DND-41 (cell line): ENCODE measurements around the gene C1orf21.

Experiments used
- ATAC-seq: fragments of 200-7000 bp; cut with Tn5 transposase; 3 replicates; pipeline ENCODE4 v1.9.1; 2021; ENCODE audit warnings: low read depth; ENCODE audit not compliant: insufficient read depth
- DNase-seq: peaks from one replicate; pipeline ENCODE4 v3.0.0-alpha.2; 2020
- H2AFZ ChIP-seq: 2 replicates; pipeline ENCODE4 v1.6.0; 2012; ENCODE audit warnings: low read depth, low read length
- H3K27ac ChIP-seq: 2 replicates; pipeline ENCODE4 v1.5.1; 2012; ENCODE audit warnings: low read length, inconsistent platforms
- H3K27me3 ChIP-seq: fragments of 200-600 bp; sonication (generic); 2 replicates; pipeline ENCODE4 v1.6.0; 2012; ENCODE audit warnings: low read length, mild to moderate bottlenecking, inconsistent platforms; ENCODE audit not compliant: insufficient read depth, poor library complexity
- H3K36me3 ChIP-seq: 2 replicates; pipeline ENCODE4 v1.5.1; 2012; ENCODE audit warnings: low read length, inconsistent platforms; ENCODE audit not compliant: insufficient read depth
- H3K4me1 ChIP-seq: 2 replicates; pipeline ENCODE4 v1.5.1; 2012; ENCODE audit warnings: mild to moderate bottlenecking, low read length; ENCODE audit not compliant: insufficient read depth
- H3K4me2 ChIP-seq: 2 replicates; pipeline ENCODE4 v1.6.0; 2012; ENCODE audit warnings: mild to moderate bottlenecking, moderate library complexity, low read length, inconsistent platforms; ENCODE audit not compliant: insufficient read depth
- H3K4me3 ChIP-seq, 2 experiments: fragments of 200-600 bp in 1 of 2; shearing (Covaris generic) in 1 of 2; 2 replicates each; pipeline ENCODE4 v1.5.1; 2012 to 2016; ENCODE audit warnings: inconsistent platforms in 2 of 2, low read length in 2 of 2, mild to moderate bottlenecking in 2 of 2, low read depth in 1 of 2, moderate library complexity in 1 of 2
- H3K79me2 ChIP-seq: 2 replicates; pipeline ENCODE4 v1.6.0; 2012; ENCODE audit warnings: low read length, inconsistent platforms; ENCODE audit not compliant: insufficient read depth
- H3K9ac ChIP-seq: 2 replicates; pipeline ENCODE4 v1.6.0; 2012; ENCODE audit warnings: low read depth, mild to moderate bottlenecking, inconsistent platforms, low read length, moderate library complexity
- H3K9me3 ChIP-seq: 2 replicates; pipeline ENCODE4 v1.5.1; 2012; ENCODE audit warnings: low read length, moderate library complexity, mild to moderate bottlenecking, inconsistent platforms; ENCODE audit not compliant: insufficient read depth, severe bottlenecking
- H4K20me1 ChIP-seq: 2 replicates; pipeline ENCODE4 v1.6.0; 2012; ENCODE audit warnings: low read length; ENCODE audit not compliant: insufficient read depth
- EZH2 ChIP-seq: IDR thresholded peaks from 3 replicates; pipeline ENCODE4 v1.6.1; 2012; ENCODE audit warnings: borderline replicate concordance, low read depth, mild to moderate bottlenecking, moderate library complexity, low read length, inconsistent platforms; ENCODE audit not compliant: severe bottlenecking
- TF ChIP-seq, protein P1 (sequence below): IDR thresholded peaks from 2 replicates; pipeline ENCODE4 v1.5.1; 2012; ENCODE audit warnings: borderline replicate concordance, low read length, moderate library complexity, mild to moderate bottlenecking; ENCODE audit not compliant: poor library complexity, severe bottlenecking; ENCODE audit errors: extremely low read depth

Gene C1orf21

DNA sequence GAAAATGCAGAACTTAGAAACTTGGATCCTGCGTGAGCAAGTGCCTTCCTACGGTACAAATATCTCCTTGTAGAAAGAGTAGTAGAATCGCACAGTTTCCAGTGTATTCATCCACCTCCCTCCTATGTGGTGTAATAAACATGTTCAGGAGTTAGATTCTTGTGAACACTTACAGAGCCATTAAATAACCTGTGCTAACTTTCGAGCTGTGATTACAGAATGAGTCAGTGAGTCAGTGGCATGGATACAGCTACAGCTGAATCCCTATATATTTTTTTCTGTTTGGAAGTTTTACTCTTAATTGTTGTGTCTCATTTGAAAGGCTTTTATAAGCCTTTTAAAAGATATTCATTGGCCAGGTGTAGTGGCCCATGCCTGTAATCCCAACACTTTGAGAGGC is 219.1 kb downstream of the C1orf21 start:
- no peak for DNase-seq
- H2AFZ ChIP-seq, result no peak overlapping the region
- no peaks in the 10 kb centered on the region for H3K4me1 ChIP-seq
- H3K79me2 ChIP-seq, result no peaks in the 10 kb centered on the region
- no peaks in the 10 kb centered on the region for H3K9me3 ChIP-seq
- ATAC-seq, result no peak
- no peak overlapping the region for H3K4me3 ChIP-seq
- H3K4me2 ChIP-seq, result no peak overlapping the region
- H3K9ac ChIP-seq, result no peak overlapping the region
- H3K27me3 ChIP-seq, result no peaks in the 10 kb centered on the region
- no peaks in the 10 kb centered on the region for H3K36me3 ChIP-seq
- TF ChIP-seq, protein P1, sequence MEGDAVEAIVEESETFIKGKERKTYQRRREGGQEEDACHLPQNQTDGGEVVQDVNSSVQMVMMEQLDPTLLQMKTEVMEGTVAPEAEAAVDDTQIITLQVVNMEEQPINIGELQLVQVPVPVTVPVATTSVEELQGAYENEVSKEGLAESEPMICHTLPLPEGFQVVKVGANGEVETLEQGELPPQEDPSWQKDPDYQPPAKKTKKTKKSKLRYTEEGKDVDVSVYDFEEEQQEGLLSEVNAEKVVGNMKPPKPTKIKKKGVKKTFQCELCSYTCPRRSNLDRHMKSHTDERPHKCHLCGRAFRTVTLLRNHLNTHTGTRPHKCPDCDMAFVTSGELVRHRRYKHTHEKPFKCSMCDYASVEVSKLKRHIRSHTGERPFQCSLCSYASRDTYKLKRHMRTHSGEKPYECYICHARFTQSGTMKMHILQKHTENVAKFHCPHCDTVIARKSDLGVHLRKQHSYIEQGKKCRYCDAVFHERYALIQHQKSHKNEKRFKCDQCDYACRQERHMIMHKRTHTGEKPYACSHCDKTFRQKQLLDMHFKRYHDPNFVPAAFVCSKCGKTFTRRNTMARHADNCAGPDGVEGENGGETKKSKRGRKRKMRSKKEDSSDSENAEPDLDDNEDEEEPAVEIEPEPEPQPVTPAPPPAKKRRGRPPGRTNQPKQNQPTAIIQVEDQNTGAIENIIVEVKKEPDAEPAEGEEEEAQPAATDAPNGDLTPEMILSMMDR, result no peak
- no peak for TF ChIP-seq EZH2
- H4K20me1 ChIP-seq, result no peaks in the 10 kb centered on the region
- H3K27ac ChIP-seq, result no peak overlapping the region

DNA sequence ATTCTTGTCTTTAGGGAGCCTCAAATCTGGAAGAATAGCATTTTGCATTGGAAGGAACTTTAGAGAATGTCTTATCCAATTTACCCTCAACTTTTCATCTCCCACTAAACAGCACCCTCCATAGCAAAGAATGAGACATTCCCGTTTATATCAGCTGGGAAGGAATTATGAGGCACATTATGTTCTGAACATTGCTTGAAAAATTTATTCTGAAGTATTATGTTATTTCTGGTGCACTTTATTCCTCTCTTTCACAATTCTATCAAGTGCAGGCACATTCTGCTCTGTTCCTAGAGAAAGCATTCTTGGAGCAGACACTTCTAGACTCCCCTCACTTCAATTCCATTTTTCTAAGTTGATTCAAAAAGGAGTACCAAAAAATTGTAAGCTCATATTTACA is 220.0 kb downstream of the C1orf21 start:
- Histone ChIP-seq H3K27me3 (no peaks in the 10 kb centered on the region), H3K4me1 (no peaks in the 10 kb centered on the region), H3K4me3 (no peak overlapping the region), H3K79me2 (no peaks in the 10 kb centered on the region), H3K4me2 (no peak overlapping the region), H4K20me1 (no peaks in the 10 kb centered on the region), H3K27ac (no peak overlapping the region), H3K36me3 (no peaks in the 10 kb centered on the region), H3K9ac (no peak overlapping the region), H3K9me3 (no peaks in the 10 kb centered on the region), H2AFZ (no peak overlapping the region)
- ATAC-seq (no peak), DNase-seq (no peak)
- TF ChIP-seq, protein P1, result no peak
- no peak for TF ChIP-seq EZH2

DNA sequence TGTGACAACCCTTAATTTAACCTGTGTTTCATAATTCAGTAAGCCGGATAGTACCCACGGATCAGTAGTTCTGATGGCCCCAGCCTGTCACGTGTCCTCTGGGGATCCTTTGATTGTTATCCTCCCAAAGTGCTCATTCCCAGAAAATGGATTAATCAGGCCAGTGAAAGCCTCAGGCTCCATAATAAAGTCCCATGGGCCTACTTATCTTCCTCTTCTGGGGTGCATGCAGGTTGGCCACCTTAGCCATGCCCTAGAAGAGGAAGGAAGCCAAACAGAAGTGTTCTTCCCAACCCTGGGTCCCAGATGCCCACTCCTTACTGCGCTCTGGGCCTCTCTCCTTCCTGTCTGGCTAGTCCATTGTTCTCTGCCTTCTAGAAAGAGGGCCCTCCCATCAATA is 221.8 kb downstream of the C1orf21 start:
- TF ChIP-seq, protein P1, result no peak
- no peak for TF ChIP-seq EZH2
- DNase-seq, result no peak
- ATAC-seq, result no peak

DNA sequence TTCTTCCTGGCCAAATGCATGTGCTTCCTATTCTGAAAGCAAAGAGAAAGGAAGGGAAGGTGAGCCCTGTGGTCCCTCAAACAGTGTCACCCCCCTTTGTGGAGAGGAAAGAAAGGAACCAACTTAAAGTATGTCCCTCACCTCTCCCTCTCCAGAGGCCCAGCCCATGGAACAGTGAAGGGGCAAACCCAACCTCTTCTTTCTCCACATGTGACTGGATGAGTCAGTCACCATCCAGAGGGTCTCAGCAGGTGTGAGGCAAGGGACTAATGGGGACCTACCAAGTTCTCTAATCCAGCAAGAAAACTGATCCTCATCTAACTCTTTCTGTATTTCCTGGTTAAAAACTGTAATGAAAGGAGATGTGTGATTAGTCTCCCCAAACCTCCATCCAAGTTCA is 222.2 kb downstream of the C1orf21 start:
- Histone ChIP-seq H3K9ac (no peak overlapping the region), H3K4me2 (no peak overlapping the region), H3K4me1 (no peaks in the 10 kb centered on the region), H3K79me2 (no peaks in the 10 kb centered on the region), H3K27me3 (no peaks in the 10 kb centered on the region), H3K4me3 (no peak overlapping the region), H4K20me1 (no peaks in the 10 kb centered on the region), H3K36me3 (no peaks in the 10 kb centered on the region), H2AFZ (no peak overlapping the region), H3K27ac (no peak overlapping the region), H3K9me3 (no peaks in the 10 kb centered on the region)
- TF ChIP-seq EZH2, result no peak
- TF ChIP-seq, protein P1, result no peak
- DNase-seq (no peak), ATAC-seq (no peak)

More for the DNA sequence above, 221.8 kb downstream of the C1orf21 start:
- Histone ChIP-seq H3K27ac (no peak overlapping the region), H3K36me3 (no peaks in the 10 kb centered on the region), H3K4me2 (no peak overlapping the region), H2AFZ (no peak overlapping the region), H3K4me1 (no peaks in the 10 kb centered on the region), H3K79me2 (no peaks in the 10 kb centered on the region), H3K9ac (no peak overlapping the region), H3K9me3 (no peaks in the 10 kb centered on the region), H4K20me1 (no peaks in the 10 kb centered on the region), H3K4me3 (no peak overlapping the region), H3K27me3 (no peaks in the 10 kb centered on the region)
